ENCODE results near the gene SPIN1. TPM values are rescaled to one million over a fixed set of nuclear protein-coding genes. Genes with fewer than 3 reads are reported as not detected.

SPIN1 gene
- total and polyA plus RNA-seq, 7 experiments from 2014 or later, result 21.7 to 38.4 (median 28.1) TPM

GRCh38 chr9:88387036-88387551, 1.1 kb upstream of the SPIN1 start:
- H3K27ac Mint-ChIP-seq, result peak overlapping the region; percentile 82 to 97 (median 94)
- H3K27me3 Mint-ChIP-seq, result no peaks in the 10 kb centered on the region
- peaks cover 18 to 38% (median 33%) of the 10 kb centered on the region in 7 donors for H3K4me1 Mint-ChIP-seq
- ChIA-PET CTCF (no interaction called here), POLR2A (interaction anchor here (0.6 to 1.2 kb wide), 2 partner anchors 413 to 650 kb away, joined by 3 to 4 read pairs; partner anchors contain the start of gene CDK20)
- H3K36me3 ChIP-seq (ENCODE audit: control insufficient read depth in 2 of 3, insufficient read depth in 3 of 3, low read length in 3 of 3), result no peaks in the 10 kb centered on the region
- peak overlapping the region; percentile 86 to 93 (median 88) for H3K4me3 Mint-ChIP-seq
- no peaks in the 10 kb centered on the region for H3K27me3 ChIP-seq (ENCODE audit: control insufficient read depth in 2 of 2, insufficient read depth in 2 of 2, low read length in 2 of 2)
- peak in 2 of 9 donors; percentile 1 to 25 for DNase-seq
- no peak for ATAC-seq
- peaks cover 0 to 2% (median 0%) of the 10 kb centered on the region in 11 donors for H3K9me3 Mint-ChIP-seq
- peaks cover 0 to 9% (median 0%) of the 10 kb centered on the region in 5 donors for H3K36me3 Mint-ChIP-seq
- peaks cover 8 to 11% of the 10 kb centered on the region in 2 donors for H3K4me1 ChIP-seq (ENCODE audit: control insufficient read depth in 2 of 2, insufficient read depth in 2 of 2, low read length in 2 of 2)
- intact Hi-C loops (cut with micrococcal nuclease), result loop anchor here (5.0 kb wide), 5 partner anchors 45 to 1440 kb away; partner anchors contain the start of genes GAS1 (in 1 of the 2) and SECISBP2 (in 1 of the 2)
- H3K9me3 ChIP-seq (ENCODE audit: control insufficient read depth in 2 of 3, low read length in 3 of 3), result no peaks in the 10 kb centered on the region
- H3K27ac ChIP-seq (ENCODE audit: low read depth, low read length), result peak overlapping the region; percentile 56
- peak overlapping the region; percentile 97 for H3K4me3 ChIP-seq (ENCODE audit: low read length)

GRCh38 chr9:88387552-88388202, 567 bp upstream of the SPIN1 start:
- H3K27ac Mint-ChIP-seq, result peak overlapping the region; percentile 82 to 97 (median 94)
- peaks cover 0 to 2% (median 0%) of the 10 kb centered on the region in 11 donors for H3K9me3 Mint-ChIP-seq
- ATAC-seq, result peak; percentile 30
- peak overlapping the region; percentile 86 to 93 (median 88) for H3K4me3 Mint-ChIP-seq
- Histone ChIP-seq H3K27ac (ENCODE audit: low read depth, low read length) (peak overlapping the region; percentile 56), H3K9me3 (ENCODE audit: control insufficient read depth in 2 of 3, low read length in 3 of 3) (no peaks in the 10 kb centered on the region), H3K4me1 (ENCODE audit: control insufficient read depth in 2 of 2, insufficient read depth in 2 of 2, low read length in 2 of 2) (peaks cover 8 to 11% of the 10 kb centered on the region in 2 donors), H3K27me3 (ENCODE audit: control insufficient read depth in 2 of 2, insufficient read depth in 2 of 2, low read length in 2 of 2) (no peaks in the 10 kb centered on the region), H3K4me3 (ENCODE audit: low read length) (peak overlapping the region; percentile 97), H3K36me3 (ENCODE audit: control insufficient read depth in 2 of 3, insufficient read depth in 3 of 3, low read length in 3 of 3) (no peaks in the 10 kb centered on the region)
- H3K27me3 Mint-ChIP-seq, result no peaks in the 10 kb centered on the region
- intact Hi-C loops (cut with micrococcal nuclease), result loop anchor here (1.0 to 5.0 kb wide), 11 partner anchors 45 to 1440 kb away; partner anchors contain the start of genes CDK20 (in 2 of the 2), GAS1 (in 1 of the 2) and SECISBP2 (in 1 of the 2)
- peaks cover 0 to 11% (median 0%) of the 10 kb centered on the region in 5 donors for H3K36me3 Mint-ChIP-seq
- ChIA-PET CTCF (no interaction called here), POLR2A (interaction anchor here (0.6 to 1.2 kb wide), 2 partner anchors 413 to 649 kb away, joined by 3 to 4 read pairs; partner anchors contain the start of gene CDK20)
- DNase-seq, result peak in 7 of 9 donors; percentile 28 to 58 (median 53)
- peaks cover 23 to 44% (median 38%) of the 10 kb centered on the region in 7 donors for H3K4me1 Mint-ChIP-seq

GRCh38 chr9:88388886-88389605, 802 bp downstream of the SPIN1 start:
- H3K4me3 Mint-ChIP-seq, result peak overlapping the region; percentile 91 to 98 (median 95)

GRCh38 chr9:88390371-88390990, 2.2 kb downstream of the SPIN1 start:
- no peaks in the 10 kb centered on the region for H3K27me3 Mint-ChIP-seq
- H3K4me3 ChIP-seq (ENCODE audit: low read length), result no peak overlapping the region
- H3K27ac Mint-ChIP-seq, result peak overlapping the region in 2 of 9 donors; percentile 9 to 15
- no peak overlapping the region for H3K27ac ChIP-seq (ENCODE audit: low read depth, low read length)
- POLR2A ChIA-PET, result interaction anchor here (0.8 to 0.9 kb wide), 2 partner anchors 67 to 201 kb away, joined by 3 to 5 read pairs; no protein-coding TSS in a partner anchor
- H3K4me3 Mint-ChIP-seq, result peak overlapping the region; percentile 5 to 98 (median 74)
- H3K4me1 ChIP-seq (ENCODE audit: control insufficient read depth in 2 of 2, insufficient read depth in 2 of 2, low read length in 2 of 2), result peaks cover 8 to 11% of the 10 kb centered on the region in 2 donors
- H3K27me3 ChIP-seq (ENCODE audit: control insufficient read depth in 2 of 2, insufficient read depth in 2 of 2, low read length in 2 of 2), result no peaks in the 10 kb centered on the region
- intact Hi-C loops (cut with micrococcal nuclease), result no loop called here
- no peaks in the 10 kb centered on the region for H3K36me3 ChIP-seq (ENCODE audit: control insufficient read depth in 2 of 3, insufficient read depth in 3 of 3, low read length in 3 of 3)
- H3K4me1 Mint-ChIP-seq, result peaks cover 26 to 61% (median 47%) of the 10 kb centered on the region in 7 donors
- ATAC-seq (no peak), DNase-seq (no peak)
- CTCF ChIA-PET, result no interaction called here
- peaks cover 0 to 2% (median 0%) of the 10 kb centered on the region in 11 donors for H3K9me3 Mint-ChIP-seq
- H3K9me3 ChIP-seq (ENCODE audit: control insufficient read depth in 2 of 3, low read length in 3 of 3), result no peaks in the 10 kb centered on the region
- H3K36me3 Mint-ChIP-seq, result peaks cover 0 to 16% (median 4%) of the 10 kb centered on the region in 5 donors

More at GRCh38 chr9:88388886-88389605, 802 bp downstream of the SPIN1 start:
- Mint-ChIP-seq H3K9me3 (peaks cover 0 to 2% (median 0%) of the 10 kb centered on the region in 11 donors), H3K27me3 (no peaks in the 10 kb centered on the region), H3K36me3 (peaks cover 0 to 11% (median 0%) of the 10 kb centered on the region in 5 donors), H3K27ac (peak overlapping the region; percentile 82 to 97 (median 92)), H3K4me1 (peaks cover 26 to 54% (median 43%) of the 10 kb centered on the region in 7 donors)
- CTCF ChIA-PET, result no interaction called here
- H3K36me3 ChIP-seq (ENCODE audit: control insufficient read depth in 2 of 3, insufficient read depth in 3 of 3, low read length in 3 of 3), result no peaks in the 10 kb centered on the region
- H3K4me3 ChIP-seq (ENCODE audit: low read length), result peak overlapping the region; percentile 64
- ATAC-seq (peak; percentile 23), DNase-seq (peak; percentile 24 to 61 (median 39))
- H3K27me3 ChIP-seq (ENCODE audit: control insufficient read depth in 2 of 2, insufficient read depth in 2 of 2, low read length in 2 of 2), result no peaks in the 10 kb centered on the region
- peak overlapping the region; percentile 62 for H3K27ac ChIP-seq (ENCODE audit: low read depth, low read length)
- no peaks in the 10 kb centered on the region for H3K9me3 ChIP-seq (ENCODE audit: control insufficient read depth in 2 of 3, low read length in 3 of 3)
- intact Hi-C loops (cut with micrococcal nuclease), result loop anchor here (1.0 to 5.0 kb wide), 11 partner anchors 43 to 1442 kb away; partner anchors contain the start of genes CDK20 (in 2 of the 2), GAS1 (in 1 of the 2) and SECISBP2 (in 1 of the 2)
- POLR2A ChIA-PET, result no interaction called here
- peaks cover 8 to 11% of the 10 kb centered on the region in 2 donors for H3K4me1 ChIP-seq (ENCODE audit: control insufficient read depth in 2 of 2, insufficient read depth in 2 of 2, low read length in 2 of 2)

GRCh38 chr9:88391236-88391635, 3.0 kb downstream of the SPIN1 start:
- Mint-ChIP-seq H3K4me3 (peak overlapping the region in 2 of 10 donors; percentile 1 to 6), H3K27ac (peak overlapping the region in 1 of 9 donors; percentile 9), H3K27me3 (no peaks in the 10 kb centered on the region), H3K4me1 (peaks cover 26 to 61% (median 47%) of the 10 kb centered on the region in 7 donors), H3K9me3 (peaks cover 0 to 2% (median 0%) of the 10 kb centered on the region in 11 donors), H3K36me3 (peaks cover 0 to 16% (median 4%) of the 10 kb centered on the region in 5 donors)
- POLR2A ChIA-PET, result interaction anchor here (0.8 to 0.9 kb wide), 2 partner anchors 68 to 200 kb away, joined by 3 to 5 read pairs; no protein-coding TSS in a partner anchor
- no peak for ATAC-seq
- DNase-seq, result no peak
- no peaks in the 10 kb centered on the region for H3K36me3 ChIP-seq (ENCODE audit: control insufficient read depth in 2 of 3, insufficient read depth in 3 of 3, low read length in 3 of 3)
- peaks cover 8 to 11% of the 10 kb centered on the region in 2 donors for H3K4me1 ChIP-seq (ENCODE audit: control insufficient read depth in 2 of 2, insufficient read depth in 2 of 2, low read length in 2 of 2)
- no peak overlapping the region for H3K27ac ChIP-seq (ENCODE audit: low read depth, low read length)
- H3K27me3 ChIP-seq (ENCODE audit: control insufficient read depth in 2 of 2, insufficient read depth in 2 of 2, low read length in 2 of 2), result no peaks in the 10 kb centered on the region
- intact Hi-C loops (cut with micrococcal nuclease), result no loop called here
- no peak overlapping the region for H3K4me3 ChIP-seq (ENCODE audit: low read length)
- no peaks in the 10 kb centered on the region for H3K9me3 ChIP-seq (ENCODE audit: control insufficient read depth in 2 of 3, low read length in 3 of 3)
- CTCF ChIA-PET, result no interaction called here
